AG04450 (cell line): ENCODE measurements around the gene ALDH4A1. TPM values are rescaled to one million over a fixed set of nuclear protein-coding genes. Genes with fewer than 3 reads are reported as not detected.
"Not testable (repeated sequence)": the region's sequence is repeated elsewhere in the genome, so short reads cannot be mapped to it uniquely, and the experiment has no call there.

Experiments used
- CTCF ChIA-PET: fragments of 300-600, 350-600 bp; formaldehyde crosslinking; extraction: SDS; loops from one replicate; lab custom pipeline; 2022; ENCODE audit warnings: antibody characterized with exemption, inconsistent platforms; lab: Charles Lee
- POLR2A ChIA-PET: fragments of 350-600 bp; formaldehyde crosslinking; extraction: SDS; loops from one replicate; lab custom pipeline; 2021; ENCODE audit warnings: antibody characterized with exemption, inconsistent platforms; lab: Yijun Ruan, JAX
- DNase-seq: peaks from one replicate; pipeline ENCODE4 v3.0.0-alpha.2; 2011; ENCODE audit warnings: low read depth, low spot score
- H3K27ac ChIP-seq: one replicate; pipeline ENCODE4 v1.5.1; 2012; ENCODE audit warnings: low read depth, low read length, control low read depth
- H3K27me3 ChIP-seq: one replicate; pipeline ENCODE4 v1.6.0; 2012; ENCODE audit warnings: low read length; ENCODE audit not compliant: control insufficient read depth, insufficient read depth
- H3K4me3 ChIP-seq: 2 replicates; pipeline ENCODE4 v1.5.1; 2011; ENCODE audit warnings: mild to moderate bottlenecking, low read depth, low read length, control low read depth
- H3K9me3 ChIP-seq: 2 replicates; pipeline ENCODE4 v1.5.1; 2012; ENCODE audit warnings: low read length; ENCODE audit not compliant: control insufficient read depth, insufficient read depth
- CTCF ChIP-seq: IDR thresholded peaks from 2 replicates; pipeline ENCODE4 v1.5.1; 2011; ENCODE audit warnings: low read depth, low read length, control low read depth, inconsistent platforms
- polyA plus RNA-seq: library from polyadenylated mRNA; depleted of rRNA; stranded (reverse); fragments of >200 nt; gene quantifications from 2 replicates; pipeline ENCODE4 v1.2.3, GENCODE V29; 2011

ALDH4A1 gene
- polyA plus RNA-seq, 1 experiment = 8.8 TPM

DNA sequence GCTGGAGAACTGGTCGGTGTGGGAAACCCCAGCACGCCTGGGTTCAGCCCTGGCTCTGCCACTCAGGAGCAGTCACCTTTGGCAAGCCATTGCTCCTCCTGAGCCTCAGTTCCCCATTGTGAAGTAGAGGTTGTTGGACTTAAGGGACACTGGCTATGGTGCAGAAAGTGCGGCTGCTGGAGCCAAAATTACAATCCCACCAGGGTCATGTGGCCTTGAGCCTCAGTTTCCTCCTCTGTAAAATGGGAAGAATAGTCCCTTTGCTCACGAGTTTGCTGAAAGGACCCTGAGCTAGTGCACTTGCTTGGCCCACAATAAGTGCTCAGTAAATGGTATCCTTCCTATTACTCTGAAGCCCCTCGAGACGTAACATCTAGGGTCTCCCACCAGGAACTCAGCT lies 28.3 kb downstream of the ALDH4A1 start:
- peaks cover 4% of the 10 kb centered on the region for H3K27me3 ChIP-seq
- H3K4me3 ChIP-seq = no peak overlapping the region
- no peak overlapping the region for H3K27ac ChIP-seq
- no peak for DNase-seq
- no peak for TF ChIP-seq CTCF
- CTCF ChIA-PET = interaction anchor here (1.0 to 4.6 kb wide), 8 partner anchors 9 to 318 kb away, joined by 4 to 57 read pairs (median 6); no protein-coding TSS in a partner anchor
- POLR2A ChIA-PET = no interaction called here
- no peaks in the 10 kb centered on the region for H3K9me3 ChIP-seq

- POLR2A ChIA-PET = no interaction called here
- no peak for DNase-seq
- H3K27me3 ChIP-seq = peaks cover 11% of the 10 kb centered on the region
- CTCF ChIA-PET = interaction anchor here (1.0 to 3.9 kb wide), 2 partner anchors 11 to 275 kb away, joined by 3 to 30 read pairs; no protein-coding TSS in a partner anchor
- H3K9me3 ChIP-seq = no peaks in the 10 kb centered on the region
- H3K4me3 ChIP-seq = no peak overlapping the region
- no peak overlapping the region for H3K27ac ChIP-seq
- no peak for TF ChIP-seq CTCF
Observed at GRCh38 chr1:18872071-18872611, 30.2 kb downstream of the ALDH4A1 start.

- no peak for DNase-seq
- ChIA-PET CTCF (interaction anchor here (1.0 kb wide), 1 partner anchor 274 kb away, joined by 3 read pairs; no protein-coding TSS in a partner anchor), POLR2A (no interaction called here)
- peaks cover 12% of the 10 kb centered on the region for H3K27me3 ChIP-seq
- H3K9me3 ChIP-seq = no peaks in the 10 kb centered on the region
- no peak overlapping the region for H3K4me3 ChIP-seq
- no peak for TF ChIP-seq CTCF
- H3K27ac ChIP-seq = no peak overlapping the region
Observed at GRCh38 chr1:18871401-18872070, 30.8 kb downstream of the ALDH4A1 start.

GRCh38 chr1:18870957-18871356 lies 31.4 kb downstream of the ALDH4A1 start:
- Histone ChIP-seq H3K27ac (no peak overlapping the region), H3K9me3 (no peaks in the 10 kb centered on the region), H3K4me3 (no peak overlapping the region), H3K27me3 (peaks cover 15% of the 10 kb centered on the region)
- ChIA-PET CTCF (interaction anchor here (1.0 to 1.9 kb wide), 2 partner anchors 274 kb away, joined by 3 to 7 read pairs; no protein-coding TSS in a partner anchor), POLR2A (no interaction called here)
- no peak for TF ChIP-seq CTCF
- DNase-seq = no peak

GRCh38 chr1:18870595-18870865 lies 31.8 kb downstream of the ALDH4A1 start:
- H3K9me3 ChIP-seq, POLR2A ChIA-PET, H3K4me3 ChIP-seq, H3K27ac ChIP-seq, DNase-seq: not testable (repeated sequence)
- peaks cover 15% of the 10 kb centered on the region for H3K27me3 ChIP-seq
- CTCF ChIA-PET = interaction anchor here (1.3 to 1.9 kb wide), 2 partner anchors 14 to 273 kb away, joined by 4 to 7 read pairs; no protein-coding TSS in a partner anchor
